GM12872 (cell line): ENCODE data around the gene DMRTB1.

Source experiments
- CTCF ChIP-seq: IDR thresholded peaks from 3 replicates; pipeline ENCODE4 v1.5.1; 2011; ENCODE audit warnings: low read depth, mild to moderate bottlenecking, low read length, moderate library complexity; ENCODE audit not compliant: insufficient read depth

DMRTB1 gene

GRCh38 chr1:53460666-53461322, 1.6 kb downstream of the DMRTB1 start:
- no peak for TF ChIP-seq CTCF

GRCh38 chr1:53461323-53462044, 2.3 kb downstream of the DMRTB1 start:
- no peak for TF ChIP-seq CTCF

- TF ChIP-seq CTCF = no peak
Measured at GRCh38 chr1:53462193-53462592, 3.0 kb downstream of the DMRTB1 start.

- TF ChIP-seq CTCF = no peak
Measured at GRCh38 chr1:53462769-53463501, 3.7 kb downstream of the DMRTB1 start.

- no peak for TF ChIP-seq CTCF
Measured at GRCh38 chr1:53463961-53464899, 5.0 kb downstream of the DMRTB1 start.

GRCh38 chr1:53465023-53465957, 6.1 kb downstream of the DMRTB1 start:
- no peak for TF ChIP-seq CTCF
